IMR-90 (cell line): Measurements from ENCODE around the gene SIX6. TPM values are rescaled to one million over a fixed set of nuclear protein-coding genes. Genes with fewer than 3 reads are reported as not detected.
"Not testable (repeated sequence)": the region's sequence is repeated elsewhere in the genome, so short reads cannot be mapped to it uniquely, and the experiment has no call there.

Experiments used
- ATAC-seq: fragments of 200-7000 bp; cut with Tn5 transposase; 2 replicates; pipeline ENCODE4 v1.9.1; 2020; ENCODE audit warnings: low read depth, mild to moderate bottlenecking, moderate library complexity
- Bru-seq: library from RNA; stranded (reverse); fragments of 400-500 nt; gene quantifications from one replicate; lab custom pipeline; 2021; lab: Mats Ljungman, UMichigan
- BruChase-seq, 2 experiments: library from RNA; stranded (reverse); fragments of 400-500 nt; gene quantifications; one replicate each; lab custom pipeline; 2021; lab: Mats Ljungman, UMichigan
- BruUV-seq: library from RNA; stranded (reverse); fragments of 400-500 nt; replicated peaks from 2 replicates; lab custom pipeline; 2021; lab: Mats Ljungman, UMichigan
- CTCF ChIA-PET: fragments of 300-600 bp; formaldehyde crosslinking; extraction: SDS; loops from one replicate; lab custom pipeline; 2021; ENCODE audit warnings: antibody characterized with exemption; lab: Yijun Ruan, JAX
- POLR2A ChIA-PET: fragments of 300-600 bp; sonication (Branson Sonifier 250); formaldehyde crosslinking; loops from one replicate; lab custom pipeline; 2022; ENCODE audit warnings: antibody characterized with exemption; ENCODE audit not compliant: unreplicated experiment; lab: Charles Lee
- DNase-seq: peaks from one replicate; pipeline ENCODE4 v3.0.0; 2013
- H2AFZ ChIP-seq: replicated peaks from 2 replicates; pipeline ENCODE3; 2013; ENCODE audit warnings: low read length, mild to moderate bottlenecking; ENCODE audit not compliant: poor library complexity
- H2AK5ac ChIP-seq: 2 replicates; pipeline ENCODE4 v1.6.1; 2013; ENCODE audit warnings: low read depth, low read length, inconsistent platforms
- H2AK9ac ChIP-seq: replicated peaks from 2 replicates; pipeline ENCODE3; 2013; ENCODE audit warnings: mild to moderate bottlenecking, low read depth, low read length, moderate library complexity; ENCODE audit not compliant: poor library complexity
- H2BK120ac ChIP-seq: 2 replicates; pipeline ENCODE4 v1.6.1; 2013; ENCODE audit warnings: low read depth, low read length, inconsistent platforms
- H2BK15ac ChIP-seq: 3 replicates; pipeline ENCODE4 v1.6.1; 2013; ENCODE audit warnings: low read depth, low read length, inconsistent platforms
- H2BK20ac ChIP-seq: 2 replicates; pipeline ENCODE4 v1.6.1; 2013; ENCODE audit warnings: low read depth, mild to moderate bottlenecking, inconsistent platforms, low read length, moderate library complexity
- H2BK5ac ChIP-seq: 2 replicates; pipeline ENCODE4 v1.6.1; 2013; ENCODE audit warnings: mild to moderate bottlenecking, low read depth, low read length, inconsistent platforms; ENCODE audit not compliant: poor library complexity, severe bottlenecking
- H3K14ac ChIP-seq: replicated peaks from 2 replicates; pipeline ENCODE4 v1.6.1; 2013; ENCODE audit warnings: low read depth, low read length, inconsistent platforms
- H3K18ac ChIP-seq: 2 replicates; pipeline ENCODE4 v1.6.1; 2013; ENCODE audit warnings: low read depth, low read length, control low read depth
- H3K23ac ChIP-seq: 2 replicates; pipeline ENCODE4 v1.6.1; 2013; ENCODE audit warnings: low read depth, low read length, inconsistent platforms
- H3K27ac ChIP-seq: 2 replicates; pipeline ENCODE4 v1.5.1; 2013; ENCODE audit warnings: mild to moderate bottlenecking, control low read depth, low read length; ENCODE audit not compliant: insufficient read depth
- H3K27me3 ChIP-seq: 2 replicates; pipeline ENCODE4 v1.6.1; 2013; ENCODE audit warnings: low read length; ENCODE audit not compliant: control insufficient read depth, insufficient read depth
- H3K36me3 ChIP-seq: 2 replicates; pipeline ENCODE4 v1.6.1; 2013; ENCODE audit warnings: low read length, mixed read lengths; ENCODE audit not compliant: control insufficient read depth, insufficient read depth
- H3K4ac ChIP-seq: 2 replicates; pipeline ENCODE4 v1.6.1; 2013; ENCODE audit warnings: low read depth, low read length, inconsistent platforms
- H3K4me1 ChIP-seq: 2 replicates; pipeline ENCODE4 v1.6.1; 2013; ENCODE audit warnings: low read length, mixed read lengths; ENCODE audit not compliant: control insufficient read depth, insufficient read depth
- H3K4me2 ChIP-seq: 2 replicates; pipeline ENCODE4 v1.6.1; 2013; ENCODE audit warnings: low read depth, mild to moderate bottlenecking, control low read depth, low read length, moderate library complexity
- H3K4me3 ChIP-seq: 2 replicates; pipeline ENCODE4 v1.5.1; 2013; ENCODE audit warnings: low read depth, mild to moderate bottlenecking, control low read depth, low read length, moderate library complexity; ENCODE audit not compliant: insufficient read depth
- H3K56ac ChIP-seq: 2 replicates; pipeline ENCODE4 v1.6.1; 2013; ENCODE audit warnings: low read length, inconsistent platforms; ENCODE audit not compliant: insufficient read depth; ENCODE audit errors: extremely low read depth
- H3K79me1 ChIP-seq, 2 experiments: 2 replicates each; pipeline ENCODE4 v1.6.1; 2013; ENCODE audit warnings: low read length in 2 of 2, inconsistent platforms in 1 of 2, low read depth in 1 of 2
- H3K9ac ChIP-seq: 2 replicates; pipeline ENCODE4 v1.6.1; 2013; ENCODE audit warnings: low read depth, low read length, control low read depth
- H3K9me1 ChIP-seq: 2 replicates; pipeline ENCODE4 v1.6.1; 2013; ENCODE audit warnings: low read length, inconsistent platforms; ENCODE audit not compliant: insufficient read depth
- H3K9me3 ChIP-seq: 2 replicates; pipeline ENCODE4 v1.6.1; 2013; ENCODE audit warnings: low read length; ENCODE audit not compliant: control insufficient read depth, insufficient read depth
- H4K20me1 ChIP-seq: 2 replicates; pipeline ENCODE4 v1.6.1; 2013; ENCODE audit warnings: low read length, inconsistent platforms; ENCODE audit not compliant: insufficient read depth
- H4K5ac ChIP-seq: 2 replicates; pipeline ENCODE4 v1.6.1; 2013; ENCODE audit warnings: mild to moderate bottlenecking, low read depth, low read length, control low read depth
- H4K8ac ChIP-seq, 2 experiments: 2 replicates each; pipeline ENCODE4 v1.6.1; 2013; ENCODE audit warnings: low read depth in 2 of 2, low read length in 2 of 2, control low read depth in 1 of 2, inconsistent platforms in 1 of 2
- H4K91ac ChIP-seq: 2 replicates; pipeline ENCODE4 v1.6.1; 2013; ENCODE audit warnings: low read depth, low read length, inconsistent platforms; ENCODE audit not compliant: insufficient read depth
- BHLHE40 ChIP-seq: fragments of 150-350 bp; IDR thresholded peaks from 2 replicates; pipeline ENCODE4 v1.6.1; 2016; ENCODE audit warnings: mild to moderate bottlenecking, low read depth, low read length
- MAZ ChIP-seq: IDR thresholded peaks from 2 replicates; pipeline ENCODE4 v1.6.1; 2012; ENCODE audit warnings: low read depth, mild to moderate bottlenecking, low read length, improper control_type of control experiment, moderate library complexity, borderline replicate concordance
- MXI1 ChIP-seq: IDR thresholded peaks from 2 replicates; pipeline ENCODE4 v1.6.1; 2012; ENCODE audit warnings: low read depth, mild to moderate bottlenecking, low read length, moderate library complexity, borderline replicate concordance
- SMC3 ChIP-seq: fragments of 150-350 bp; IDR thresholded peaks from 2 replicates; pipeline ENCODE4 v1.6.1; 2016; ENCODE audit warnings: low read depth, mild to moderate bottlenecking, antibody characterized with exemption, low read length, moderate library complexity
- whole genome bisulfite sequencing, 2 experiments: methylation state at CpG; one replicate each; pipeline versions ENCODE4 v1.1.5 to v1.1.7; 2013; ENCODE audit warnings: missing lambda C conversion rate in 2 of 2; ENCODE audit not compliant: insufficient read length in 1 of 2; ENCODE audit errors: extremely low coverage in 2 of 2; 5-methylcytosine and 5-hydroxymethylcytosine counted together
- dilution Hi-C: fragments of 300-500 bp; cut with HindIII; formaldehyde crosslinking; loops from one replicate; pipeline ENCODE4 v1.14.3; 2018; ENCODE audit warnings: low sequenced_read_pairs; ENCODE audit not compliant: unreplicated experiment
- in situ Hi-C: fragments of 300-500 bp; cut with MboI; formaldehyde crosslinking; loops from 3 replicates; pipeline ENCODE4 v1.14.3; 2019; ENCODE audit warnings: low sequenced_read_pairs, inconsistent platforms, mixed read lengths
- intact Hi-C: fragments of 100-400 bp; cut with micrococcal nuclease; formaldehyde crosslinking; loops from 2 replicates; pipeline ENCODE4 v1.10.0; 2022
- long read RNA-seq: library from polyadenylated mRNA; unstranded; transcript quantifications from one replicate; pipeline ENCODE4 v2.0.0, GENCODE V29; 2021; ENCODE audit not compliant: unreplicated experiment
- polyA plus RNA-seq, 3 experiments: library from polyadenylated mRNA; depleted of rRNA; stranded (reverse); fragments of >200 nt; gene quantifications; 2 replicates each; pipeline ENCODE4 v1.2.3, GENCODE V29; 2012; ENCODE audit warnings: low replicate concordance in 1 of 3
- total RNA-seq: library from RNA; depleted of rRNA; stranded (reverse); fragments of >200 nt; gene quantifications from 2 replicates; pipeline ENCODE4 v1.2.3, GENCODE V29; 2012; rRNA removed

Gene SIX6
- total RNA-seq (not detected in 2 replicates), polyA plus RNA-seq (2012; rRNA removed) (not detected in 2 replicates), Bru-seq, nascent RNA (not detected), BruChase-seq, experiment 1, labeled RNA remaining after a 6-hour chase (not detected), BruChase-seq, experiment 2, labeled RNA remaining after a 2-hour chase (not detected)
- polyA plus RNA-seq (2012; cell fraction: cytosol; rRNA removed), result not detected in 2 replicates
- not detected in 2 replicates for polyA plus RNA-seq (2012; cell fraction: nucleus; rRNA removed; ENCODE audit: low replicate concordance)
- long read RNA-seq, result 0 reads

- Histone ChIP-seq H3K27me3 (peaks cover 89% of the 10 kb centered on the region), H2AK9ac (no peak within 1 kb of the TSS), H3K9ac (no peak within 1 kb of the TSS), H3K4ac (no peak within 1 kb of the TSS), H3K4me3 (no peak within 1 kb of the TSS), H3K56ac (no peak within 1 kb of the TSS), H2AFZ (peak within 1 kb of the TSS; percentile 46), H2BK5ac (no peak within 1 kb of the TSS), H3K9me1 (no peaks in the 10 kb centered on the region), H3K27ac (no peak within 1 kb of the TSS), H4K8ac (no peak within 1 kb of the TSS), H2BK15ac (no peak within 1 kb of the TSS), H2BK120ac (no peak within 1 kb of the TSS), H3K23ac (no peak within 1 kb of the TSS), H3K79me1 (no peaks in the 10 kb centered on the region), H2AK5ac (no peak within 1 kb of the TSS), H4K91ac (no peak within 1 kb of the TSS), H3K14ac (no peak within 1 kb of the TSS), H3K36me3 (no peaks in the 10 kb centered on the region), H4K20me1 (no peaks in the 10 kb centered on the region), H3K9me3 (peaks cover 17% of the 10 kb centered on the region), H4K5ac (no peak within 1 kb of the TSS), H2BK20ac (no peak within 1 kb of the TSS), H3K4me1 (peaks cover 2% of the 10 kb centered on the region; the same call in 1 of the 2 replicates), H3K4me2 (no peak within 1 kb of the TSS; the same call in 1 of the 2 replicates), H3K18ac (no peak within 1 kb of the TSS)
- in situ Hi-C loops, result no loop called here
- DNase-seq (peak; percentile 24), ATAC-seq (peak; percentile 54)
- ChIA-PET POLR2A (no interaction called here), CTCF (no interaction called here)
- dilution Hi-C loops, result no loop called here
- 1% methylated on average over 30 of the region's 55 CpGs; no CpG with 5 or more reads in 1 of the 2 experiments for WGBS, 2 experiments
- TF ChIP-seq MAZ, result no peak
- no peak for TF ChIP-seq BHLHE40
- no peak for TF ChIP-seq SMC3
- TF ChIP-seq MXI1, result no peak
- no TSS peak for BruUV-seq
- intact Hi-C loops, result no loop called here
These were observed at the start of gene SIX6 for GRCh38 chr14:60508707-60509437. SIX6 (plus strand) TSS chr14:60509146; CDS start chr14:60509399, 253 bp downstream.

GRCh38 chr14:60480248-60480647 is 28.7 kb upstream of the SIX6 start:
- dilution Hi-C loops, H4K5ac ChIP-seq, H3K36me3 ChIP-seq, H3K4me2 ChIP-seq, H3K4me1 ChIP-seq, ATAC-seq, H3K4ac ChIP-seq, H2BK5ac ChIP-seq, BruUV-seq, H4K20me1 ChIP-seq, H3K14ac ChIP-seq, H3K27ac ChIP-seq, H3K18ac ChIP-seq, H4K91ac ChIP-seq, DNase-seq, H3K4me3 ChIP-seq, H3K9me1 ChIP-seq, H2AK9ac ChIP-seq, H2AK5ac ChIP-seq, H3K23ac ChIP-seq, in situ Hi-C loops, H3K79me1 ChIP-seq, H2BK20ac ChIP-seq, H2AFZ ChIP-seq, CTCF ChIA-PET, H3K9me3 ChIP-seq, H3K9ac ChIP-seq, H2BK120ac ChIP-seq, H3K56ac ChIP-seq, H4K8ac ChIP-seq, intact Hi-C loops, POLR2A ChIA-PET, H3K27me3 ChIP-seq, H2BK15ac ChIP-seq: not testable (repeated sequence)
- WGBS, 2 experiments, result no CpG with 5 or more reads among the region's 7 CpGs
